ENCODE measurements around the gene RPS21. TPM values are rescaled to one million over a fixed set of nuclear protein-coding genes. Genes with fewer than 3 reads are reported as not detected.

RPS21 gene
- total and polyA plus RNA-seq, 4 donors = 278 to 1,588 (median 439) TPM

GRCh38 chr20:62368392-62368975, 18.4 kb upstream of the RPS21 start:
- no peak for DNase-seq (ENCODE audit: low spot score)
- WGBS = 15% methylated on average over 15 of the region's 15 CpGs
- Histone ChIP-seq H3K9me3 (ENCODE audit: control insufficient read depth in 4 of 4, low read length in 3 of 4) (no peaks in the 10 kb centered on the region), H3K4me1 (ENCODE audit: control insufficient read depth in 4 of 4, insufficient read depth in 4 of 4, low read length in 3 of 4) (peaks cover 43 to 75% (median 55%) of the 10 kb centered on the region in 4 donors), H3K9ac (ENCODE audit: low read depth in 1 of 2, low read length in 2 of 2) (no peak overlapping the region), H3K27ac (ENCODE audit: low read depth in 1 of 2, low read length in 2 of 2) (peak overlapping the region; percentile 67 to 69), H3K27me3 (ENCODE audit: control insufficient read depth in 4 of 4, insufficient read depth in 4 of 4, low read length in 3 of 4) (no peaks in the 10 kb centered on the region), H3K36me3 (ENCODE audit: control insufficient read depth in 4 of 4, insufficient read depth in 3 of 4, low read depth in 1 of 4, low read length in 3 of 4) (no peaks in the 10 kb centered on the region), H3K4me3 (ENCODE audit: low read depth in 1 of 3, low read length in 3 of 3) (peak overlapping the region in 2 of 3 donors; percentile 26 to 37)
- TF ChIP-seq RXRA (IDR thresholded peaks at IDR 0.05) = no peak
- TF ChIP-seq EGR1 (IDR thresholded peaks at IDR 0.05; ENCODE audit: low read depth in 2 of 2) = peak in 1 of 2 donors; percentile 14
- TF ChIP-seq HNF4A (conservative IDR thresholded peaks at IDR 0.05) = peak; percentile 38 to 42
- no peak for TF ChIP-seq YY1 (IDR thresholded peaks at IDR 0.05)
- TF ChIP-seq RAD21 (IDR thresholded peaks at IDR 0.05) = no peak
- no peak for TF ChIP-seq REST (IDR thresholded peaks at IDR 0.05)
- TF ChIP-seq HNF4G (IDR thresholded peaks at IDR 0.05) = no peak
- TF ChIP-seq ATF3 (IDR thresholded peaks at IDR 0.05) = no peak
- TF ChIP-seq FOXA1 (IDR thresholded peaks at IDR 0.05) = no peak

GRCh38 chr20:62368976-62369814, 17.7 kb upstream of the RPS21 start:
- Histone ChIP-seq H3K36me3 (ENCODE audit: control insufficient read depth in 4 of 4, insufficient read depth in 3 of 4, low read depth in 1 of 4, low read length in 3 of 4) (no peaks in the 10 kb centered on the region), H3K4me3 (ENCODE audit: low read depth in 1 of 3, low read length in 3 of 3) (peak overlapping the region in 1 of 3 donors; percentile 37), H3K27me3 (ENCODE audit: control insufficient read depth in 4 of 4, insufficient read depth in 4 of 4, low read length in 3 of 4) (no peaks in the 10 kb centered on the region), H3K9ac (ENCODE audit: low read depth in 1 of 2, low read length in 2 of 2) (no peak overlapping the region), H3K9me3 (ENCODE audit: control insufficient read depth in 4 of 4, low read length in 3 of 4) (no peaks in the 10 kb centered on the region), H3K27ac (ENCODE audit: low read depth in 1 of 2, low read length in 2 of 2) (peak overlapping the region; percentile 67 to 69), H3K4me1 (ENCODE audit: control insufficient read depth in 4 of 4, insufficient read depth in 4 of 4, low read length in 3 of 4) (peaks cover 39 to 68% (median 53%) of the 10 kb centered on the region in 4 donors)
- TF ChIP-seq FOXA1 (IDR thresholded peaks at IDR 0.05) (no peak), GABPA (IDR thresholded peaks at IDR 0.05 in 1 of 2, conservative IDR thresholded peaks at IDR 0.05 in 1 of 2) (no peak), NR2F2 (IDR thresholded peaks at IDR 0.05) (no peak), RAD21 (IDR thresholded peaks at IDR 0.05) (peak in 1 of 2 donors; percentile 12), CTCF (IDR thresholded peaks at IDR 0.05; ENCODE audit: low read depth, low read length, missing input control) (peak; percentile 16), JUND (IDR thresholded peaks at IDR 0.05) (no peak), ATF3 (IDR thresholded peaks at IDR 0.05) (no peak), FOXA2 (IDR thresholded peaks at IDR 0.05) (no peak), EGR1 (IDR thresholded peaks at IDR 0.05; ENCODE audit: low read depth in 2 of 2) (no peak), TAF1 (conservative IDR thresholded peaks at IDR 0.05) (no peak)
- no peak for DNase-seq (ENCODE audit: low spot score)
- WGBS = 28% methylated on average over 28 of the region's 28 CpGs

Measured in liver (tissue), 9 donors.